ENCODE measurements around the gene TNS3. TPM values are rescaled to one million over a fixed set of nuclear protein-coding genes. Genes with fewer than 3 reads are reported as not detected.

Gene TNS3
- total and polyA plus RNA-seq, 2 donors (not counting 1 experiment from before 2014, with no cell fraction given): 11.4 to 77.5 TPM

DNA sequence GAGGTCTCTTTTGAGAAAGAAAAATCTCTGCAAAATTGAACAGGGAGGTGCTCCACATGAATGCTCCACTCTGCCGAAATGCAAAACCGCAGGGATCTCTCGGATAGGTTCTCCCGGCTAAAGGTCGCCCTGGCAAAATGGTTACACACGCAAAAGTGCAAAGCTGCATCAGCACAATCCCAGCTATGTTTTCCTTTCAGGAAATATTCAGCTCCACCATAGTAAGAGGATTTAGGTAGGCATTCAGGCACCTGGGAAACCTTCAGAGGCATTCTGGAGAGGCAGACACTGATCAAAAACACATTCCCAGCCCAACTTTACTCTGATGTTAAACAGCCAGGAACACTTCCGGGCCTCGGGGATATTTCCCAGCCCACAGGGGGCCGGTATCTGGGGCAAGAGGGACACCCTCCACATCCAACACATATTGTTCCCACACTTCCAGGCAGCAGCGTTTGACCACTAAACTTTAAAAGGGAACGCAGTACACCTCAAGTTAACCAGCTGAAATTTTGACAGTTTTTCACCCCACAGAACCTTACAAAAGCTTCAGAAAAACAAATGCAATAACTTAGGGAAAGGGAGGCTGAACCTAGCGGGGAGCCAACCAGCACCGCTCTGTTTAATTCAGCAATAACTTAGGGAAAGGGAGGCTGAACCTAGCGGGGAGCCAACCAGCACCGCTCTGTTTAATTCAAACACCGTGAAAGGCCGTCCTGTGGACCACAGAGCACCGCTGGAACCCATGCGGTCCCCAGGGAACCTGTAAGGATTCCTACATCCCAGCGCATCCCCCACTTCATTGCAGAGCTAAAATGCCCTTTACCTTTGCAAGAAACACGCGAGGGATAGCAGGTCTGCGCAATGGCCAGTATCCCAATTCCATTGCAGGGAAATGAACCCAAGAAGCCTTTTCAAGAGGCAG, 45.9 kb downstream of the TNS3 start:
- Mint-ChIP-seq H3K27ac (no peak overlapping the region), H3K27me3 (peaks cover 5% of the 10 kb centered on the region), H3K9me3 (ENCODE audit: insufficient read depth) (no peaks in the 10 kb centered on the region), H3K4me1 (peaks cover 42% of the 10 kb centered on the region), H3K4me3 (peak overlapping the region; percentile 74)
- peaks cover 0 to 19% (median 7%) of the 10 kb centered on the region in 4 experiments for H3K27me3 ChIP-seq (replicated peaks in 1 of 4; ENCODE audit: control extremely low read depth in 1 of 4, control insufficient read depth in 3 of 4, insufficient read depth in 4 of 4, low read length in 3 of 4)
- no peak overlapping the region for H3K4me2 ChIP-seq (replicated peaks; ENCODE audit: low read depth, low read length, poor library complexity, severe bottlenecking)
- ATAC-seq (ENCODE audit: low read depth) (no peak), DNase-seq (no peak)
- no peak overlapping the region for H3K27ac ChIP-seq (ENCODE audit: low read length in 2 of 2)
- H4K20me1 ChIP-seq (ENCODE audit: control insufficient read depth, insufficient read depth, low read length, poor library complexity, severe bottlenecking): peaks cover 28% of the 10 kb centered on the region
- H3K4me1 ChIP-seq (ENCODE audit: control insufficient read depth in 2 of 2, insufficient read depth in 2 of 2, low read length in 2 of 2): peaks cover 0 to 7% of the 10 kb centered on the region in 2 donors
- ChIA-PET POLR2A (no interaction called here), CTCF (no interaction called here)
- H3K9me3 ChIP-seq (ENCODE audit: control extremely low read depth in 1 of 3, control insufficient read depth in 2 of 3, insufficient read depth in 1 of 3, low read length in 2 of 3): peaks cover 0 to 10% (median 0%) of the 10 kb centered on the region in 3 donors
- no peak for TF ChIP-seq EZH2 (IDR thresholded peaks at IDR 0.05; ENCODE audit: borderline replicate concordance, insufficient read depth, low read depth, low read length, poor library complexity, severe bottlenecking)
- TF ChIP-seq, protein P1, sequence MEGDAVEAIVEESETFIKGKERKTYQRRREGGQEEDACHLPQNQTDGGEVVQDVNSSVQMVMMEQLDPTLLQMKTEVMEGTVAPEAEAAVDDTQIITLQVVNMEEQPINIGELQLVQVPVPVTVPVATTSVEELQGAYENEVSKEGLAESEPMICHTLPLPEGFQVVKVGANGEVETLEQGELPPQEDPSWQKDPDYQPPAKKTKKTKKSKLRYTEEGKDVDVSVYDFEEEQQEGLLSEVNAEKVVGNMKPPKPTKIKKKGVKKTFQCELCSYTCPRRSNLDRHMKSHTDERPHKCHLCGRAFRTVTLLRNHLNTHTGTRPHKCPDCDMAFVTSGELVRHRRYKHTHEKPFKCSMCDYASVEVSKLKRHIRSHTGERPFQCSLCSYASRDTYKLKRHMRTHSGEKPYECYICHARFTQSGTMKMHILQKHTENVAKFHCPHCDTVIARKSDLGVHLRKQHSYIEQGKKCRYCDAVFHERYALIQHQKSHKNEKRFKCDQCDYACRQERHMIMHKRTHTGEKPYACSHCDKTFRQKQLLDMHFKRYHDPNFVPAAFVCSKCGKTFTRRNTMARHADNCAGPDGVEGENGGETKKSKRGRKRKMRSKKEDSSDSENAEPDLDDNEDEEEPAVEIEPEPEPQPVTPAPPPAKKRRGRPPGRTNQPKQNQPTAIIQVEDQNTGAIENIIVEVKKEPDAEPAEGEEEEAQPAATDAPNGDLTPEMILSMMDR (IDR thresholded peaks at IDR 0.05): no peak
- 98% methylated on average over 11 of the region's 23 CpGs for WGBS (ENCODE audit: insufficient coverage)
- H3K79me2 ChIP-seq (ENCODE audit: control insufficient read depth, insufficient read depth, low read length): peaks cover 28% of the 10 kb centered on the region
- intact Hi-C loops (cut with micrococcal nuclease): no loop called here
- no peak overlapping the region for H2AFZ ChIP-seq (ENCODE audit: insufficient read depth, low read depth, low read length, poor library complexity, severe bottlenecking)
- H3K4me3 ChIP-seq (ENCODE audit: control extremely low read depth in 1 of 5, extremely low read depth in 1 of 5, insufficient read depth in 1 of 5, low read depth in 2 of 5, low read length in 4 of 5): no peak overlapping the region
- H3K36me3 ChIP-seq (replicated peaks in 1 of 2; ENCODE audit: control extremely low read depth in 1 of 2, control insufficient read depth in 1 of 2, extremely low read depth in 1 of 2, insufficient read depth in 2 of 2, low read length in 1 of 2): no peaks in the 10 kb centered on the region
- H3K9ac ChIP-seq (ENCODE audit: low read length): no peak overlapping the region

All from B cell (primary cell).